Keratinocyte (primary cell): Measurements from ENCODE around the gene PLD5. TPM values are rescaled to one million over a fixed set of nuclear protein-coding genes. Genes with fewer than 3 reads are reported as not detected.

Experiments used
- DNase-seq: peaks from one replicate; pipeline ENCODE4 v3.0.0-alpha.2; 2011; ENCODE audit warnings: low read depth, missing footprints, low spot score
- FAIRE-seq: peaks from 2 replicates; lab custom pipeline; 2011; peaks lifted over from hg19 to GRCh38; lab: Jason Lieb, UNC
- H2AFZ ChIP-seq: 2 replicates; pipeline ENCODE4 v1.6.0; 2012; ENCODE audit warnings: low read length, control low read depth, inconsistent platforms; ENCODE audit not compliant: control insufficient read depth
- H3K27ac ChIP-seq: 2 replicates; pipeline ENCODE4 v1.5.1; 2011; ENCODE audit warnings: low read length; ENCODE audit not compliant: control insufficient read depth, insufficient read depth
- H3K27me3 ChIP-seq: 3 replicates; pipeline ENCODE4 v1.6.0; 2011; ENCODE audit warnings: low read length; ENCODE audit not compliant: control insufficient read depth, insufficient read depth; ENCODE audit errors: extremely low read depth
- H3K36me3 ChIP-seq, 2 experiments: 2 replicates in 1 of 2; 3 replicates in 1 of 2; pipeline ENCODE4 v1.5.1; 2011; ENCODE audit warnings: low read length in 2 of 2, mild to moderate bottlenecking in 1 of 2; ENCODE audit not compliant: control insufficient read depth in 2 of 2, insufficient read depth in 2 of 2; ENCODE audit errors: extremely low read depth in 1 of 2
- H3K4me1 ChIP-seq: 3 replicates; pipeline ENCODE4 v1.5.1; 2011; ENCODE audit warnings: low read length; ENCODE audit not compliant: control insufficient read depth, insufficient read depth; ENCODE audit errors: extremely low read depth
- H3K4me2 ChIP-seq: 3 replicates; pipeline ENCODE4 v1.6.0; 2011; ENCODE audit warnings: low read depth, low read length; ENCODE audit not compliant: control insufficient read depth, insufficient read depth; ENCODE audit errors: extremely low read depth
- H3K4me3 ChIP-seq, 3 experiments: fragments of 200-600 bp in 1 of 3; sonication (generic) in 1 of 3; 2 replicates in 2 of 3; 3 replicates in 1 of 3; pipeline ENCODE4 v1.5.1; 2011 to 2016; ENCODE audit warnings: low read length in 3 of 3, mild to moderate bottlenecking in 3 of 3, control low read depth in 2 of 3, inconsistent platforms in 1 of 3, low read depth in 1 of 3, mixed read lengths in 1 of 3, mixed run types in 1 of 3, moderate library complexity in 1 of 3; ENCODE audit not compliant: control insufficient read depth in 2 of 3, insufficient read depth in 2 of 3; ENCODE audit errors: extremely low read depth in 1 of 3
- H3K79me2 ChIP-seq: 2 replicates; pipeline ENCODE4 v1.6.0; 2012; ENCODE audit warnings: low read length; ENCODE audit not compliant: control insufficient read depth, insufficient read depth
- H3K9ac ChIP-seq: 3 replicates; pipeline ENCODE4 v1.6.0; 2011; ENCODE audit warnings: low read length; ENCODE audit not compliant: control insufficient read depth, insufficient read depth; ENCODE audit errors: extremely low read depth
- H3K9me1 ChIP-seq: 3 replicates; pipeline ENCODE4 v1.6.0; 2011; ENCODE audit warnings: low read length; ENCODE audit not compliant: control insufficient read depth, insufficient read depth; ENCODE audit errors: extremely low read depth
- H3K9me3 ChIP-seq: 2 replicates; pipeline ENCODE4 v1.5.1; 2012; ENCODE audit warnings: low read depth, low read length; ENCODE audit not compliant: control insufficient read depth
- H4K20me1 ChIP-seq: 3 replicates; pipeline ENCODE4 v1.6.0; 2011; ENCODE audit warnings: low read length; ENCODE audit not compliant: control insufficient read depth, insufficient read depth; ENCODE audit errors: extremely low read depth
- CTCF ChIP-seq, 3 experiments: IDR thresholded peaks in 1 of 3; conservative IDR thresholded peaks in 1 of 3; optimal IDR thresholded peaks in 1 of 3; 2 replicates in 2 of 3; 3 replicates in 1 of 3; pipeline versions ENCODE3 to v1.5.1; 2011; ENCODE audit warnings: low read length in 3 of 3, mild to moderate bottlenecking in 3 of 3, moderate library complexity in 2 of 3, control low read depth in 1 of 3, inconsistent platforms in 1 of 3; ENCODE audit not compliant: insufficient read depth in 2 of 3; ENCODE audit errors: extremely low read depth in 1 of 3
- EZH2 ChIP-seq: IDR thresholded peaks from one replicate; pipeline ENCODE4 v1.6.1; 2012; ENCODE audit warnings: inconsistent platforms, mild to moderate bottlenecking, low read length, moderate library complexity
- dilution Hi-C: fragments of 300-500 bp; cut with MboI; formaldehyde crosslinking; loops from one replicate; pipeline ENCODE4 v1.7.0; 2020; ENCODE audit warnings: low sequenced_read_pairs; ENCODE audit not compliant: extremely low pct_ligation_motif_present
- polyA plus RNA-seq, 5 experiments: library from polyadenylated mRNA; depleted of rRNA in 3 of 5; stranded (reverse) in 3 of 5; stranded (forward) in 1 of 5; unstranded in 1 of 5; fragments of >200 nt; gene quantifications; 1 replicate in 1 of 5; 2 replicates in 3 of 5; 3 replicates in 1 of 5; pipeline versions ENCODE4 v1.2.1 to v1.2.3, GENCODE V29; 2011 to 2012; ENCODE audit warnings: missing spikeins in 2 of 5, low read depth in 1 of 5, low replicate concordance in 1 of 5

PLD5 gene
- polyA plus RNA-seq, 1 donor (not counting 4 experiments of a cell fraction or from before 2014, with no cell fraction given): 7.2 TPM

- no peaks in the 10 kb centered on the region for H3K9me1 ChIP-seq
- no peak overlapping the region for H2AFZ ChIP-seq
- H3K27me3 ChIP-seq: no peaks in the 10 kb centered on the region
- H3K4me2 ChIP-seq: no peak overlapping the region
- H3K9me3 ChIP-seq: no peaks in the 10 kb centered on the region
- H3K36me3 ChIP-seq: peaks cover 0 to 4% of the 10 kb centered on the region in 2 experiments
- H3K27ac ChIP-seq: no peak overlapping the region
- FAIRE-seq (no peak), DNase-seq (no peak)
- no peak overlapping the region for H3K4me3 ChIP-seq
- H3K79me2 ChIP-seq: peaks cover 66% of the 10 kb centered on the region
- H3K4me1 ChIP-seq: no peaks in the 10 kb centered on the region
- no peak for TF ChIP-seq CTCF (optimal IDR thresholded peaks at IDR 0.05 in 1 of 3, IDR thresholded peaks at IDR 0.05 in 1 of 3, conservative IDR thresholded peaks at IDR 0.05 in 1 of 3; ENCODE audit: extremely low read depth in 1 of 3, insufficient read depth in 2 of 3, low read length in 3 of 3)
- TF ChIP-seq EZH2: no peak
- H3K9ac ChIP-seq: no peak overlapping the region
- dilution Hi-C loops: no loop called here
- no peaks in the 10 kb centered on the region for H4K20me1 ChIP-seq
These were observed 8.9 kb downstream of the PLD5 start for GRCh38 chr1:242515555-242515954.

DNA sequence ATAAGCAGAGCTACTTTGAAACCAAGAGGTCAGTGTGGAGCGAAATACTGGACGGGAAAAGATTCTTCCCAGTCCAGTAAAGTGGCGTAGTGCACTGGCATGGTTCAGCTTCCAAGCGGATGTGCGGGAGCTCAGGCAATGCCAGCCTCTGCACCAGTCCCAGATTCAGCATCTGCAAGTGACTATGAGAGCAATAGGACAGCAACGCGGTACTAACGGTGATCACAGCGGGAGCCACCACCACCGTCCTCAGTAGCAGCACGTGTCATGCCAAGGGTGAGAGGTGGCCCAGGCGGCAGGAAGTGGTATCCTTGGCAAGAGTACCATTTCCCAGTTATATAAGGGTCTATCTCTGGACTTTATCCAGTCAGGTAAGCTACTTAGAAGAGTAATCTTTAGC is 17.8 kb downstream of the PLD5 start:
- no peak for TF ChIP-seq CTCF (optimal IDR thresholded peaks at IDR 0.05 in 1 of 3, IDR thresholded peaks at IDR 0.05 in 1 of 3, conservative IDR thresholded peaks at IDR 0.05 in 1 of 3; ENCODE audit: extremely low read depth in 1 of 3, insufficient read depth in 2 of 3, low read length in 3 of 3)
- TF ChIP-seq EZH2: no peak
- FAIRE-seq: no peak

More for the DNA sequence above, 17.8 kb downstream of the PLD5 start:
- no peak overlapping the region for H3K4me2 ChIP-seq
- no peak overlapping the region for H3K27ac ChIP-seq
- no peak overlapping the region for H3K9ac ChIP-seq
- dilution Hi-C loops: no loop called here
- no peak overlapping the region for H2AFZ ChIP-seq
- H3K4me1 ChIP-seq: no peaks in the 10 kb centered on the region
- DNase-seq: no peak
- H3K27me3 ChIP-seq: no peaks in the 10 kb centered on the region
- H3K9me1 ChIP-seq: no peaks in the 10 kb centered on the region
- H3K79me2 ChIP-seq: peaks cover 50% of the 10 kb centered on the region
- no peaks in the 10 kb centered on the region for H4K20me1 ChIP-seq
- H3K4me3 ChIP-seq: no peak overlapping the region
- no peaks in the 10 kb centered on the region for H3K9me3 ChIP-seq
- peaks cover 0 to 4% of the 10 kb centered on the region in 2 experiments for H3K36me3 ChIP-seq
